Glomerular visceral epithelial cell (primary cell): ENCODE measurements around the gene BRMS1.
"Not testable (repeated sequence)": the region's sequence is repeated elsewhere in the genome, so short reads cannot be mapped to it uniquely, and the experiment has no call there.

Experiments used
- DNase-seq: peaks from one replicate; pipeline ENCODE4 v3.0.0-alpha.2; 2016; ENCODE audit errors: extremely low spot score

The BRMS1 gene

GRCh38 chr11:66322732-66323427 is 22.0 kb downstream of the BRMS1 start:
- no peak for DNase-seq

- no peak for DNase-seq
These were observed 23.3 kb downstream of the BRMS1 start for GRCh38 chr11:66321606-66322005.

GRCh38 chr11:66320748-66321147 is 24.2 kb downstream of the BRMS1 start:
- not testable (repeated sequence) for DNase-seq

- DNase-seq: not testable (repeated sequence)
These were observed 24.6 kb downstream of the BRMS1 start for GRCh38 chr11:66320289-66320688.

- DNase-seq: no peak
These were observed 26.3 kb downstream of the BRMS1 start for GRCh38 chr11:66318600-66318970.

- DNase-seq: no peak
These were observed 26.9 kb downstream of the BRMS1 start for GRCh38 chr11:66317723-66318599.

- DNase-seq: no peak
These were observed 27.6 kb downstream of the BRMS1 start for GRCh38 chr11:66317322-66317722.

GRCh38 chr11:66316849-66317251 is 28.1 kb downstream of the BRMS1 start, which contains the start of gene CD248:
Gene CD248 (minus strand): TSS chr11:66317044. CDS start chr11:66317027, 17 bp downstream.
- DNase-seq: no peak

GRCh38 chr11:66315921-66316811 is 28.7 kb downstream of the BRMS1 start:
- no peak for DNase-seq

- no peak for DNase-seq
These were observed 29.4 kb downstream of the BRMS1 start for GRCh38 chr11:66315498-66315885.

- no peak for DNase-seq
These were observed 30.1 kb downstream of the BRMS1 start for GRCh38 chr11:66314561-66315497.

- no peak for DNase-seq
These were observed 30.8 kb downstream of the BRMS1 start for GRCh38 chr11:66314186-66314501.

GRCh38 chr11:66313321-66314185 is 31.4 kb downstream of the BRMS1 start:
- no peak for DNase-seq

- DNase-seq: peak; percentile 98
These were observed 32.2 kb downstream of the BRMS1 start for GRCh38 chr11:66312549-66313320.

- peak; percentile 91 for DNase-seq
These were observed 32.8 kb downstream of the BRMS1 start for GRCh38 chr11:66311965-66312548.

GRCh38 chr11:66311470-66311964 is 33.4 kb downstream of the BRMS1 start:
- DNase-seq: no peak

- not testable (repeated sequence) for DNase-seq
These were observed 34.0 kb downstream of the BRMS1 start for GRCh38 chr11:66310803-66311440.

- no peak for DNase-seq
These were observed 34.6 kb downstream of the BRMS1 start for GRCh38 chr11:66310324-66310723.
